COLO668 (cell line): ENCODE measurements around the gene CANT1.

Source experiments
- DNase-seq: peaks from one replicate; lab custom pipeline; 2025; ENCODE audit not compliant: unreplicated experiment; lab: John Stamatoyannopoulos, UW

CANT1 gene

GRCh38 chr17:79009397-79010303, at the start of gene CANT1:
Gene CANT1 (minus strand): TSS chr17:79009764. CDS start chr17:78997622, 12,142 bp downstream.
- DNase-seq, result peak; percentile 70

GRCh38 chr17:79057737-79058385, 48.3 kb upstream of the CANT1 start:
- no peak for DNase-seq

- no peak for DNase-seq
Measured at GRCh38 chr17:79055197-79055596, 45.6 kb upstream of the CANT1 start.

GRCh38 chr17:79054200-79054960, 44.8 kb upstream of the CANT1 start:
- no peak for DNase-seq

- DNase-seq, result no peak
Measured at GRCh38 chr17:79053251-79053925, 43.8 kb upstream of the CANT1 start.

GRCh38 chr17:79052131-79052530, 42.6 kb upstream of the CANT1 start:
- no peak for DNase-seq

- DNase-seq, result no peak
Measured at GRCh38 chr17:79051306-79051705, 41.7 kb upstream of the CANT1 start.

GRCh38 chr17:79050551-79050950, 41.0 kb upstream of the CANT1 start:
- DNase-seq, result no peak

- no peak for DNase-seq
Measured at GRCh38 chr17:79049821-79050220, 40.3 kb upstream of the CANT1 start.

GRCh38 chr17:79048826-79049755, 39.5 kb upstream of the CANT1 start:
- DNase-seq, result no peak

GRCh38 chr17:79047923-79048825, 38.6 kb upstream of the CANT1 start:
- no peak for DNase-seq

- no peak for DNase-seq
Measured at GRCh38 chr17:79047291-79047920, 37.8 kb upstream of the CANT1 start.

GRCh38 chr17:79046916-79047280, 37.3 kb upstream of the CANT1 start:
- DNase-seq, result no peak

GRCh38 chr17:79046197-79046915, 36.8 kb upstream of the CANT1 start:
- DNase-seq, result no peak

GRCh38 chr17:79045842-79046196, 36.3 kb upstream of the CANT1 start:
- peak; percentile 41 for DNase-seq

GRCh38 chr17:79045001-79045729, 35.6 kb upstream of the CANT1 start:
- DNase-seq, result no peak

- no peak for DNase-seq
Measured at GRCh38 chr17:79044462-79044861, 34.9 kb upstream of the CANT1 start.
